Measurements from ENCODE around the gene SYPL1. TPM values are rescaled to one million over a fixed set of nuclear protein-coding genes. Genes with fewer than 3 reads are reported as not detected.

The SYPL1 gene
- total and polyA plus RNA-seq, 5 donors = 72.2 to 86.9 (median 78.0) TPM

GRCh38 chr7:106073701-106074100 lies 38.4 kb downstream of the SYPL1 start:
- H3K27ac ChIP-seq (ENCODE audit: low read length) = no peak overlapping the region

GRCh38 chr7:106072715-106073091 lies 39.4 kb downstream of the SYPL1 start:
- Histone ChIP-seq H3K9me3 (ENCODE audit: control insufficient read depth, low read length) (no peaks in the 10 kb centered on the region), H3K4me1 (ENCODE audit: control insufficient read depth, insufficient read depth, low read length) (peaks cover 18% of the 10 kb centered on the region), H3K4me3 (ENCODE audit: low read length) (no peak overlapping the region), H3K27ac (ENCODE audit: low read length) (no peak overlapping the region), H3K27me3 (ENCODE audit: control insufficient read depth, insufficient read depth) (no peaks in the 10 kb centered on the region)
- 61% methylated on average over 4 of the region's 4 CpGs for WGBS
- DNase-seq (no peak), ATAC-seq (no peak)
- intact Hi-C loops (cut with DNase I) = loop anchor here in 1 of 4 donors (5.0 kb wide), 1 partner anchor 40 kb away; the partner anchor contains the start of gene SYPL1

More at GRCh38 chr7:106073701-106074100, 38.4 kb downstream of the SYPL1 start:
- intact Hi-C loops (cut with DNase I) = loop anchor here in 1 of 4 donors (5.0 kb wide), 1 partner anchor 39 kb away; the partner anchor contains the start of gene SYPL1
- WGBS = 78% methylated on average over 3 of the region's 3 CpGs
- no peak for DNase-seq
- H3K4me3 ChIP-seq (ENCODE audit: low read length) = no peak overlapping the region
- ATAC-seq = no peak
- H3K4me1 ChIP-seq (ENCODE audit: control insufficient read depth, insufficient read depth, low read length) = peaks cover 18% of the 10 kb centered on the region
- H3K9me3 ChIP-seq (ENCODE audit: control insufficient read depth, low read length) = no peaks in the 10 kb centered on the region
- H3K27me3 ChIP-seq (ENCODE audit: control insufficient read depth, insufficient read depth) = no peaks in the 10 kb centered on the region

- WGBS = 22% methylated on average over 9 of the region's 9 CpGs
- intact Hi-C loops (cut with DNase I) = loop anchor here in 1 of 4 donors (5.0 kb wide), 1 partner anchor 40 kb away; the partner anchor contains the start of gene SYPL1
- peak; percentile 25 to 63 for ATAC-seq
These were observed 40.0 kb downstream of the SYPL1 start for GRCh38 chr7:106071999-106072714.

GRCh38 chr7:106071356-106071998 lies 40.6 kb downstream of the SYPL1 start:
- peak; percentile 71 to 87 for ATAC-seq
- 53% methylated on average over 9 of the region's 9 CpGs for WGBS
- DNase-seq = peak in 1 of 3 donors; percentile 39
- Histone ChIP-seq H3K4me3 (ENCODE audit: low read length) (no peak overlapping the region), H3K9me3 (ENCODE audit: control insufficient read depth, low read length) (no peaks in the 10 kb centered on the region), H3K4me1 (ENCODE audit: control insufficient read depth, insufficient read depth, low read length) (peaks cover 18% of the 10 kb centered on the region), H3K27ac (ENCODE audit: low read length) (peak overlapping the region; percentile 75), H3K27me3 (ENCODE audit: control insufficient read depth, insufficient read depth) (no peaks in the 10 kb centered on the region)
- intact Hi-C loops (cut with DNase I) = loop anchor here in 1 of 4 donors (5.0 kb wide), 1 partner anchor 41 kb away; the partner anchor contains the start of gene SYPL1

More at GRCh38 chr7:106071999-106072714, 40.0 kb downstream of the SYPL1 start:
- Histone ChIP-seq H3K4me3 (ENCODE audit: low read length) (no peak overlapping the region), H3K27me3 (ENCODE audit: control insufficient read depth, insufficient read depth) (no peaks in the 10 kb centered on the region), H3K4me1 (ENCODE audit: control insufficient read depth, insufficient read depth, low read length) (peaks cover 18% of the 10 kb centered on the region), H3K9me3 (ENCODE audit: control insufficient read depth, low read length) (no peaks in the 10 kb centered on the region), H3K27ac (ENCODE audit: low read length) (peak overlapping the region; percentile 75)
- peak in 1 of 3 donors; percentile 40 for DNase-seq

DNA sequence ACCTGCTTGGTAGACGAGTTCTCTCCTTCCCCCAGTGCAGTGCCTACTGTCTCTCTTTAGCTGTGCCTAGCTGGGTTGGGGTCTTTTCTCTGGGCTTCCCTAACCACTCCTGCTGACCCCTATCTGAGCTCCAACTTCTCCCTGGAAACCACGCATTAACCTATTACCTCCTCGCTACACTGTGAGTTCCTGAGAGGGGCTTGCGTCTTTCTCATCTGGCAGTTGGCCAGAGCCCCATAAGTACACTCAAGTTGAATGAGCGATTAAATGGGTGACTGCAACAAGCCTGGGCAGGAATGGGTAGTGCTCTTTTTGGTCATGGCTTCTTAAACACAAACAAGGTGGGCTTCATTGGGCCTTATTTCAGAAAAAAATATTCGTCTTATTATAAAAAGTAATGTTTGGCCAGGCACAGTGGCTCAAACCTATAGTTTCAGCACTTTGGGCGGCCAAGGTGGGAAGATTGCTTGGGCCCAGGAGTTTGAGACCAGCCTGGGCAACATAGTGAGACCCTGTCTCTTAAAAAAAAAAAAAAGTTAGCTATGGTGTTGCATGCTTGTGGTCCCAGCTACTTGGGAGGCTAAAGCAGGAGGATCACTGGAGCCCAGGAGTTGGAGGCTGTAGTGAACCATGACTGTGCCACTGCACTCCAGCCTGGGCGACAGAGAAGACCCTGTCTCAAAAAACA lies 41.4 kb downstream of the SYPL1 start:
- H3K27ac ChIP-seq (ENCODE audit: low read length) = peak overlapping the region; percentile 60
- intact Hi-C loops (cut with DNase I) = loop anchor here in 1 of 4 donors (5.0 kb wide), 1 partner anchor 42 kb away; the partner anchor contains the start of gene SYPL1
- peaks cover 19% of the 10 kb centered on the region for H3K4me1 ChIP-seq (ENCODE audit: control insufficient read depth, insufficient read depth, low read length)
- DNase-seq = no peak
- 83% methylated on average over 8 of the region's 8 CpGs for WGBS
- H3K27me3 ChIP-seq (ENCODE audit: control insufficient read depth, insufficient read depth) = no peaks in the 10 kb centered on the region
- no peak overlapping the region for H3K4me3 ChIP-seq (ENCODE audit: low read length)
- no peaks in the 10 kb centered on the region for H3K9me3 ChIP-seq (ENCODE audit: control insufficient read depth, low read length)
- no peak for ATAC-seq

DNA sequence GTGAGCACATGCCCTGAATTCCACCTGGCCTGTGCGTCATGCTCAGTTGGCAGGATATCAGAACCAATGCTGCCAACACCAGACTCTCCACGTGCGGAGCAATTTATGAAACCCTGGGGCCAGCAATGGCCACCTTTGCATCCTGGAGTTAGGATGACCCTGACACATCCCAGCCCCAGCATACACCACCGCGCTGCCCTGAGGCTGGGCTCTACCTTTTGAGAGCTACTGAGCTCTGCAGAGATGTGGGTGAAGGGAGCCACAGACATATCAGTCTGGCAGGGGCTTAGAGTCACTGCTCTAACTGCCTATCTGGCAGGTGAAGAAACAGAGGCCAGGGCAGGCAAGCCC lies 41.9 kb downstream of the SYPL1 start:
- Histone ChIP-seq H3K4me1 (ENCODE audit: control insufficient read depth, insufficient read depth, low read length) (peaks cover 21% of the 10 kb centered on the region), H3K9me3 (ENCODE audit: control insufficient read depth, low read length) (no peaks in the 10 kb centered on the region), H3K27me3 (ENCODE audit: control insufficient read depth, insufficient read depth) (no peaks in the 10 kb centered on the region), H3K27ac (ENCODE audit: low read length) (peak overlapping the region; percentile 25), H3K4me3 (ENCODE audit: low read length) (no peak overlapping the region)
- ATAC-seq (no peak), DNase-seq (no peak)
- intact Hi-C loops (cut with DNase I) = loop anchor here in 1 of 4 donors (5.0 kb wide), 1 partner anchor 42 kb away; the partner anchor contains the start of gene SYPL1
- 73% methylated on average over 5 of the region's 5 CpGs for WGBS

- no peak for ATAC-seq
- 73% methylated on average over 9 of the region's 9 CpGs for WGBS
- intact Hi-C loops (cut with DNase I) = loop anchor here in 1 of 4 donors (5.0 kb wide), 1 partner anchor 43 kb away; the partner anchor contains the start of gene SYPL1
- H3K27ac ChIP-seq (ENCODE audit: low read length) = no peak overlapping the region
- no peak overlapping the region for H3K4me3 ChIP-seq (ENCODE audit: low read length)
- H3K4me1 ChIP-seq (ENCODE audit: control insufficient read depth, insufficient read depth, low read length) = peaks cover 24% of the 10 kb centered on the region
- H3K27me3 ChIP-seq (ENCODE audit: control insufficient read depth, insufficient read depth) = no peaks in the 10 kb centered on the region
- no peak for DNase-seq
- H3K9me3 ChIP-seq (ENCODE audit: control insufficient read depth, low read length) = no peaks in the 10 kb centered on the region
These were observed 42.5 kb downstream of the SYPL1 start for GRCh38 chr7:106069471-106070200.

- no peak overlapping the region for H3K4me3 ChIP-seq (ENCODE audit: low read length)
- 50% methylated on average over 3 of the region's 3 CpGs for WGBS
- H3K9me3 ChIP-seq (ENCODE audit: control insufficient read depth, low read length) = no peaks in the 10 kb centered on the region
- H3K27me3 ChIP-seq (ENCODE audit: control insufficient read depth, insufficient read depth) = no peaks in the 10 kb centered on the region
- DNase-seq (no peak), ATAC-seq (no peak)
- intact Hi-C loops (cut with DNase I) = no loop called here
- H3K4me1 ChIP-seq (ENCODE audit: control insufficient read depth, insufficient read depth, low read length) = peaks cover 28% of the 10 kb centered on the region
- no peak overlapping the region for H3K27ac ChIP-seq (ENCODE audit: low read length)
These were observed 43.1 kb downstream of the SYPL1 start for GRCh38 chr7:106068986-106069385.

DNA sequence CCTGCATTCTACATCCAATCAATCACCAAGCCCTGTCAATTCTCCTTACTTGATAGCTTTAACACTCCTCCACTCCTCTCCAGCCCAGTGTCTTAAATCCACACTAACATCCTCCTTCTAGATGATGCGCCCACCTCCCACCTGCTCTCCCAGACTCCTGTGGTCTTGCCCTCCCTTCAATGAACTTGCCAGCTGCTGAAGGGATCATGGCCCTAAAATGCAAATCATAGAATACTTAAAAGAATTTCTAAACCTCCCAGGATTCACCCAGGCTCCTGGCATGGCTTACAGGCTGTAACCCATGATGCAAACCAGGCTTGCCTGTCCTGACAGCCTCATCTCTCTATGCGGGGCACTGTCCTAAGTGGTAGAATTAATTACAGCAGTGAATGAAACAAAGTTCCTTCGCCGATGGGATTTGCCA lies 43.6 kb downstream of the SYPL1 start:
- ATAC-seq (no peak), DNase-seq (no peak)
- intact Hi-C loops (cut with DNase I) = no loop called here
- WGBS = 80% methylated on average over 4 of the region's 4 CpGs
- no peak overlapping the region for H3K4me3 ChIP-seq (ENCODE audit: low read length)
- H3K9me3 ChIP-seq (ENCODE audit: control insufficient read depth, low read length) = no peaks in the 10 kb centered on the region
- H3K27ac ChIP-seq (ENCODE audit: low read length) = no peak overlapping the region
- no peaks in the 10 kb centered on the region for H3K27me3 ChIP-seq (ENCODE audit: control insufficient read depth, insufficient read depth)
- peaks cover 25% of the 10 kb centered on the region for H3K4me1 ChIP-seq (ENCODE audit: control insufficient read depth, insufficient read depth, low read length)

DNA sequence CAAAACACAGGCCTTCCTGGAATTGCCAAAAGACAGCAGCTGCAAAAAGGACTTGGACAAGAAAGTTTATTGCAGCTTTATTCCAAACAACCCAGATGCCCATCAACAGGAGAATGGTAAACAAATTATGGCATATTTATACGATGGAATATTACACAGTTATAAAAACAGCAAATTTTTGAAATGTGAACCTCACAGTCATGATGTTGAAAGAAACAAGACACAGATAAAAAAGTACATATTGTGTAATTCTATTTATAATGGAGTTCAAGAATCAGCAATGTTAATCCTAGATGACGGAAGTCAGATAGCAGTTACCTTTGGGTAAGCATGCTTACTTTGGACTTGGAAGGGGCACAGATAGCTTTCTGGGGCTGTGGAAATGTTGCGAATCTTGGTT lies 44.4 kb downstream of the SYPL1 start:
- 63% methylated on average over 3 of the region's 3 CpGs for WGBS
- intact Hi-C loops (cut with DNase I) = no loop called here

More for the DNA sequence above, 44.4 kb downstream of the SYPL1 start:
- peaks cover 22% of the 10 kb centered on the region for H3K4me1 ChIP-seq (ENCODE audit: control insufficient read depth, insufficient read depth, low read length)
- no peaks in the 10 kb centered on the region for H3K9me3 ChIP-seq (ENCODE audit: control insufficient read depth, low read length)
- H3K4me3 ChIP-seq (ENCODE audit: low read length) = no peak overlapping the region
- ATAC-seq (no peak), DNase-seq (no peak)
- no peaks in the 10 kb centered on the region for H3K27me3 ChIP-seq (ENCODE audit: control insufficient read depth, insufficient read depth)
- no peak overlapping the region for H3K27ac ChIP-seq (ENCODE audit: low read length)

Measured in right cardiac atrium (tissue), 5 donors.